Measurements from ENCODE around the gene LONRF3.

Gene LONRF3

DNA sequence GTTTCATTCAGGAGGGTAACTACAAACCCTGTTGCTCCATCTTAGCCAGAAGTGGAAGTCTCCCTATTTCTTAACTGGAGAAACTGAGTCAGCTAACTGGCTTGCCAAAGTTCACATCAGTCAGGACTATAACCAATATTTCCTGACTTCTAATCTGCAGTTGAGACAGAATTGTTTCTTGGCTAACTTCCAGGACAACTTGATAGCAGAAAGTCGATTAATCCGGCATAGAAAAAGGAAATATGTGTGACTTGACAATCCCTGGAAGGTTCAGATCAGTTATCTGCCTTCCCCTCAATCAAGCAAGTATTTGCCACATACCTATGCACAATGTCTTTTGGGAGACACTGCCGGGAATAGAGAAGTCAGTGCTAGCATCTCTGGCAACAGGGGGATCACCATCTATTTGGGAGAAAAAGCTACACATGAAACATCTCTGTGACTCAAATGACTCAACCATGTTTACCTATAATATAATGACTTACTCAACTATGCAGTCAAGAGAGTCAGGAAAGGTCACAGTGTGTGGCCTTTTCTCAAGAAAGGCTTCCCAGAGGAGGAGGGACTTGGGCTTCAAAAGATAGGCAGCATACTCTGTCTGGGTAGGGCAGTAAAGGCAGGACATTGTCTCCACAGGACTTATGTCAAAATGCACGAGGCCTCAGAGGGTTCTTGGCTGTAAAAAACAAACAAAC, 12.4 kb upstream of the LONRF3 start:
- TF ChIP-seq, protein P1, sequence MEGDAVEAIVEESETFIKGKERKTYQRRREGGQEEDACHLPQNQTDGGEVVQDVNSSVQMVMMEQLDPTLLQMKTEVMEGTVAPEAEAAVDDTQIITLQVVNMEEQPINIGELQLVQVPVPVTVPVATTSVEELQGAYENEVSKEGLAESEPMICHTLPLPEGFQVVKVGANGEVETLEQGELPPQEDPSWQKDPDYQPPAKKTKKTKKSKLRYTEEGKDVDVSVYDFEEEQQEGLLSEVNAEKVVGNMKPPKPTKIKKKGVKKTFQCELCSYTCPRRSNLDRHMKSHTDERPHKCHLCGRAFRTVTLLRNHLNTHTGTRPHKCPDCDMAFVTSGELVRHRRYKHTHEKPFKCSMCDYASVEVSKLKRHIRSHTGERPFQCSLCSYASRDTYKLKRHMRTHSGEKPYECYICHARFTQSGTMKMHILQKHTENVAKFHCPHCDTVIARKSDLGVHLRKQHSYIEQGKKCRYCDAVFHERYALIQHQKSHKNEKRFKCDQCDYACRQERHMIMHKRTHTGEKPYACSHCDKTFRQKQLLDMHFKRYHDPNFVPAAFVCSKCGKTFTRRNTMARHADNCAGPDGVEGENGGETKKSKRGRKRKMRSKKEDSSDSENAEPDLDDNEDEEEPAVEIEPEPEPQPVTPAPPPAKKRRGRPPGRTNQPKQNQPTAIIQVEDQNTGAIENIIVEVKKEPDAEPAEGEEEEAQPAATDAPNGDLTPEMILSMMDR (IDR thresholded peaks at IDR 0.05; ENCODE audit: low read depth, low read length) = no peak
- H3K4me3 ChIP-seq (ENCODE audit: low read depth, low read length) = no peak overlapping the region

- TF ChIP-seq, protein P1 (IDR thresholded peaks at IDR 0.05; ENCODE audit: low read depth, low read length) = no peak
- H3K4me3 ChIP-seq (ENCODE audit: low read depth, low read length) = no peak overlapping the region
Measured at GRCh38 chrX:118963159-118963558, 11.3 kb upstream of the LONRF3 start.

DNA sequence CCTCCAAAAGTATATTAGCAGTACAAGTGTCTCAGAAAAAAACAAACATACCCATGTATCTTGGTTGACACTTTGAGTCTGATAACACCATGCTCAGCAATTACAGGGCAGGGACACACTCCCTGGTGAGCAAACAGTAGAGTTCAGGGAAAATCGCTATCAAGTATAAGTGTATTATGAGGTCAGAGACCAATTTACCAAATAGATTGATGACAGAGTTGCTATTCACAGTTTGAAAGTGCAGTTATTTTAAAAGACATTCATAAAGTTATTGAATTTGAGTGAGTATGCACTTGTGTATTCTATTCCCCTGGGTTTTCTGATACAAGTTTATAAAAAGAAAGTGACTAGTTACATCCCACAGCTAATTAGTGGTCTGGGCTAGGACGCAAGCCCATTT, 10.2 kb upstream of the LONRF3 start:
- no peak overlapping the region for H3K4me3 ChIP-seq (ENCODE audit: low read depth, low read length)
- TF ChIP-seq, protein P1 (IDR thresholded peaks at IDR 0.05; ENCODE audit: low read depth, low read length) = no peak

GRCh38 chrX:118965395-118965794, 9.0 kb upstream of the LONRF3 start:
- TF ChIP-seq, protein P1 (IDR thresholded peaks at IDR 0.05; ENCODE audit: low read depth, low read length) = no peak
- no peak overlapping the region for H3K4me3 ChIP-seq (ENCODE audit: low read depth, low read length)

- no peak overlapping the region for H3K4me3 ChIP-seq (ENCODE audit: low read depth, low read length)
- TF ChIP-seq, protein P1 (IDR thresholded peaks at IDR 0.05; ENCODE audit: low read depth, low read length) = no peak
Measured at GRCh38 chrX:118968031-118968430, 6.4 kb upstream of the LONRF3 start.

DNA sequence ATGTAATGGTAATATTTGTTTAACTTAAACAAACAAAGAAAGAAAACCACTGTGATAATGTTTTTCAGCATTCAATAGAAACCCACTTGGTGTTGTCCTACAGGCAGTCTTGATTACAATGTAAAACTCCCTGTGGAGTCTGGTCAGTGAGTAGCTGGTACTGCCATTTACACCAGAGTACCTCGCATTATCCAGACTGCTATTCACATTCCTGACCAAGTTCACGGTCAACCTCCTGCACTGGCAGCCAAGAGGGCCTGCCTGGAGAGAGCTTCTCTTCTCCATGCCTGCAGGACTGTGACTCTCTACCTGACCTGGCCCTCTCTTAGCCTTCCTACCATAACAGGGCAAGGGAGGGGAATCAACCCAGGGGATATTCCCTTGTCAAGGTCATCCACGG, 2.9 kb upstream of the LONRF3 start:
- no peak overlapping the region for H3K4me3 ChIP-seq (ENCODE audit: low read depth, low read length)
- TF ChIP-seq, protein P1 (IDR thresholded peaks at IDR 0.05; ENCODE audit: low read depth, low read length) = no peak

DNA sequence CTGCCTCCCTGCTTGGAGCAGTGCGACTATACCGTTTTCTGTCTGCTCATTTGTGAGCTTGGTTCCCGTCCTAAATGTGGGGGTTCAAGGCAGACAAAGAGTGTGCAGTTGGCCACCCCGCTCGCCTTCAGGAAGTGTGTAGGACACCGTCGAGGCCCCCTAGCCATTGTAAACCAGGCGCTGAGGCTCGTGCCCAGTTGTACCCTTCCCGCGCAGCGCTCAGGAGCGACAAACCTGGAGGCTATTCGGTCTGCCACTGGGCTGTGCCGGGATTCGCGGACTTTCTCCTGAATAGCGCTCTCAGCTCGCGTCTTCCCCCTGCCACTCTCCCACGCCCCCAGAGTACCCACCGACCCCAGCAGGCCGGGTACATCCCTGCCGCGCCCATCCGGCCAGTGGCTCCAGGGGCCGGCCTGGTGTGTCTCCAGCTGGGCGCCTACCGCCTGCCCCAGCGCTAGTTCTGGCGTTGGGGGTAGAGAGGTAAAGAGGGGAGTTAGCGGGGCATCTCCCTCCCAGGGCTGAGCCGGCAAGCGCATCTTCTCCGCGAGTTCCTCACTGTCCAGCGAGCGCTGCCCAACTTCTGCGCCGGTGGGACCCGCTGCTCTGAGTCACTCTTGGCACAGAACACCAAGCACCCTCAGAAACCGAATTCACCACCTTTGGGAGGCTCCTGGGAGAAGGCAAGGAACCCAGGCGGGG, 880 bp upstream of the LONRF3 start:
- no peak overlapping the region for H3K4me3 ChIP-seq (ENCODE audit: low read depth, low read length)
- TF ChIP-seq, protein P1 (IDR thresholded peaks at IDR 0.05; ENCODE audit: low read depth, low read length) = no peak
